Right lung (tissue), 5 donors: ENCODE data around the gene FHIT. TPM values are rescaled to one million over a fixed set of nuclear protein-coding genes. Genes with fewer than 3 reads are reported as not detected.

Source experiments
- DNase-seq, 2 donors: peaks; one replicate each; pipeline ENCODE4 v3.0.0-alpha.2; 2013
- polyA plus RNA-seq, 5 donors: library from polyadenylated mRNA; unstranded; fragments of 120-200 nt; gene quantifications; one replicate each; pipeline versions ENCODE4 v1.2.1 to v1.2.3, GENCODE V29; 2013; ENCODE audit warnings: inconsistent platforms in 1 of 5, low replicate concordance in 1 of 5; ENCODE audit not compliant: insufficient read length in 5 of 5, insufficient read depth in 1 of 5

Gene FHIT
- polyA plus RNA-seq, 5 donors = 9.1 to 17.8 (median 10.6) TPM

DNA sequence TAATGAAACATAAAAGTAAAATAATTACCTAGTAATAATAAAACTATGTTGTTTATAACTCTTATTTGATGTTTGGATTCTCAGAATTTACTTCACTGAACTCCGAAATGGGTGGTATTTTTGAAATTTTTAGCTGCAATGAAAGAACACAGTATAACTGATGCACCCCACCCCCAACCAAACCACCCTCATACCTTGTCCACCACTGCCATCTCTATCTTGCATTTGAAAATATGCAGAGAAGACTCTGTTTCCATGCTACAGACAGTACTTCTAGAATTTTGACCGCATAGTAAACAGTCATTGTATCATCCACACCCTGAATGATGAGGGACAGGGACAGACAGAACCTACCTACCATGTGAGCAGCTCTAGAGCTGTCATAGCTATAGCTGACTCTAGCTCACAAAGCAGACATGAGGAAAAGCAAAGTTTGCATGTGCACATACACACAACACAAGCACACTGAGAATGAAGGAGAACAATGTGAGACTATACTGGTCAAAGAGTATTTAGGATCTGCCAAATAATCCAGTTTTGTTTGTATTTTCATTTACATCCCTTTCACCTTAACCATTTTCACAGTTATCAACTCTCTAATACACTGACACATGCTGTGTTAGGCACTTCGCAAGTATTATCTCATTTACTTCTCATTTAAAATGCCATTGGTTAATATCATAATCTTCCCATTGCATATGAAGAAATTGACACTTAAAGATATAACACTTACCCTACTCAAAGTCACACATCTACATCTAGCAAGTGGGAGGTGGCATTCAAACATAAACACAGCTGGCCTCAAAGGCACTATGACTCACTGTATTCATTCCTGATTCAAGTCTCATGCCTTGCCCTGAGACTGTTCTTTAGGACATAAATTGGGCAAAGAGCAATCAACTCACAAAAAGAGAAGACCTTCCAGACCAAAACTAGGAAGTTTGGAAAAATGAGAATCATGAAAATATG lies 1186.8 kb downstream of the FHIT start:
- no peak for DNase-seq

DNA sequence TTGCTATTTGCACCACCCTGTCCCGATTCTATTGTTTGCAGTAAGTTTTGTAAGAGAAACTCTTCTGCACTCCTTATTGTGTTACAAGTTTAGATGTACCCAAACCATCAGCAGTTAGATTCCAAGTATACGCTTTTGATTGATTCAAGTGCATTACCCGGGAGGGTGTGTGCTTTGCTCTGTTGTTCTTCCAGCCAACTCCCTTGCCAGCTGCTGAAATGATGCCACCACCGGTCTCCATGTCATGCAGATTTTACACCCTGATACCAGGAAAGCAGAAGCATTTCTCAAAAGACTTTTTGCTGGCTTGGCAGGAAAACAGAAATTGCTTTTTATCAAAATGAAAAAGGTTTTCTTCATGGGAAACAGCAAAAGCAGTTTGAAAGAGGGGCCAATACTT lies 1194.8 kb downstream of the FHIT start:
- no peak for DNase-seq

DNA sequence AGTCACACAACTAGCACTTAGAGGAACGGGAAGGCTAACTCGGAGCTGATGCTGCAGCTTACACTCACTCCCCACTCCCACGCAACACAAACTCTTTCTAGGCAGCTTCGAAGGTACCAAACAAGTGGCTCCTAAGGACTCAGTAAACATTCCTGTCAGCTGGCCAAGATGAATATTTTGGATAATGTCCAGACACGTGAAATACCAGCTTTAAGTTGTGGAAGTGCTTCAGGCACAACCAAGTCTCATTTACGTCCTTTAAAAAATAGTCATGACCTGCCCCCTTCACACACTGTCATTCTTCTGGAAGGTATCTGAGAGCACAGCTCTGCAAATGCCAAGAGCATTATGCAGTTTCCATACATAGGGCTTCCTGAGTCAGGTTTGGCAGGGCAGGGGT lies 1195.5 kb downstream of the FHIT start:
- peak; percentile 23 to 41 for DNase-seq

DNA sequence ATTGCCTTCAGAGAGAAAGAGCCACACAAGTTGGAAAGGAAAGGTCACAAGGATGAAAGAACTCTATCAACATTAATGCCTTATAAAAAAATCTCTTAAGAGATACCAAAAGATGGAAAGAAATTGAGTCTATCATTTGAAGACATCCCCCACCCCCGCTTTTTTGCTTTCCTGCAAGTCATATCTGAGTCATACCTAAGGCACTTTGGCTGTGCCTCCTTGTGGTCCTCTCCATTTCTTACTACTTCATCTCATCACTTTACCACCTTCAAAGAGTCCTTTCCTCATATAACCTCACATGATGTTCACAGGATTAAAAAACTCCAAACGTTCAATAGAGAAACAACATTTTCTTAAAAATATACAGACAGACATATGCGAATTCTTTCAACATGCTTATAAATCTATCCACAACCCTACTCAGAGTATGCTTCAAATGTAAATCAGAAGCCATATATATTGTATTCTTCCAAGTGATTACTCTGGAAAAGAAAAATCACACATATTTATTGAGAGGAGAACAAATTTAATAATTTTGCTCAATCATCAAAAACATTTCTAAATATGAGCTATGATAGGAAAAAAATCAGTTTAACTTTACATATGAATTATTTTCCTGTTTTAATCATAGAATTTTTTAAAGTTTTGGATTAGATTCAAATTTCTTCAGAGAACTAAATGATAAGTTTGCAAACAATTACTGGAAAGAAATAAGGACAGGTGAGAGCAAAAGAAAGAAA lies 1197.6 kb downstream of the FHIT start:
- DNase-seq = no peak

DNA sequence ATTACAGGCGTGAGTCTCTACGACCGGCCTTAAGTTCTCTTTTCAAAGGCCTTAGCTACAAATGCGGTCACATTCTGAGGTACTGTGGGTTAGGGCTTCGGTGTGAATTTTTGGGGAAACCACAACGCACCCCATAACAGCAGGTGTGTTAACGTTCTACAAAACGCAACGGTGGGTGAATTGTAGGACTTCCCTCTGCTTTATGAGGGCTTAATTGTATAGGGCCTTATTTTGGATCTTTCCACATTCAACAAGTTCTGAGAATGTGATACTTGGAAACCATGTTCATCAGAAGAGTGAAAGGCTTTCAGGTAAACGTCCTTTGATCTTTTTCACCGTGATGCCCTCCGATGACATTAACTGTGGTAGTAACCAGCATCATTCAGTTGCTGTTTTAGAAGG lies 1202.8 kb downstream of the FHIT start:
- no peak for DNase-seq

DNA sequence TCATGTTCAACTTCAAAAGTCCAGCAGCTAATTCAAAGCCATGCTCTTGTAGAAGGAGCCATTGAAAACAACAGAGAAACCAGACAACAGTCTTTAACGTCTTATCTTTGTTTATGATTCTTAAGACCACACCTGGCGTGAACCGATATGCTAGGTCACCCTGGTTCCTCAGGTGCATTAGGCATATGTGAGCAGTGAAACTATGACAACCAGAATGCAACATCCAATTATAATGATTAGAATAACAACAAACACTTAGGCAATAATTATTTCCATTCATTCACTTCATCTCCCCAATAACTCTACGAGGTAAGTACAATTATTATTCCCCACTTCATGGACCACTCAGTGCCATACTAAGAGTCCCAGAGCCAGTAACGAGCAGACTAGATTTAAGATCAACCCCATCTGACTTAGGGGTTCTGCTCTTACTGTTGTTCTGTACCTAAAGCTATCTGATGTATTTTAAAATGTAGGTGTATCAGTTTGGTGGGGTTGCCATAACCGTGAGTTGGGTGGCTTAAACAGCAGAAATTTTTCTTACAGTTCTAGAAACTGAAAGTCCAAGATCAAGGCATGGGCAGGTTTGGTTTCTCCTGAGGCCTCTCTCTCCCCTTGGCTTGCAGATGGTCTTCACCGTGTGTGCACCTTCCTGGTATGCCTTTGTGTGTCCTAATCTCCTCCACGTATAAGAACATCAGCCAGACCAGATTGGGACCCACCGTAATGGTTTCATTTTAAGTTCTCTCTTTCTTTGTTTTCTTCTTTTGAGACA lies 1203.6 kb downstream of the FHIT start:
- DNase-seq = no peak

DNA sequence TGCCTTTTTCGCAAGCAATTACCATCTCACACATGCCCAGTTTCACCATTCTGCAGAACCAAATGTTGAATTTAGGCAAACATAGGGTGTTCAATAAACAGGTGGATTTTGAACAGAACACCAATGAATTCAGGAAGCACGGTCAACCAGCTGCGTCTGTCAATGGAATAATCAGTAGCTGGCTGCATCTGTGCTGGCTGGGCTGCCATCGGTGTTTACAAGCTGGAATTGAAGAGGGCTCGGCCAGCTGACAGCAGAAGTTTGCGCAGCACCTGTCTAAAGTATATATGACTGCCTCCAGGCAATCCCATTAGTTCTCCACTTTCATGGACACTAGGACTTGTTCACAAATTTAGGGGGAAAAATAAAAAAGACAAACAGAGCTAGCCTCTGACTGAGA lies 1205.0 kb downstream of the FHIT start:
- DNase-seq = no peak

DNA sequence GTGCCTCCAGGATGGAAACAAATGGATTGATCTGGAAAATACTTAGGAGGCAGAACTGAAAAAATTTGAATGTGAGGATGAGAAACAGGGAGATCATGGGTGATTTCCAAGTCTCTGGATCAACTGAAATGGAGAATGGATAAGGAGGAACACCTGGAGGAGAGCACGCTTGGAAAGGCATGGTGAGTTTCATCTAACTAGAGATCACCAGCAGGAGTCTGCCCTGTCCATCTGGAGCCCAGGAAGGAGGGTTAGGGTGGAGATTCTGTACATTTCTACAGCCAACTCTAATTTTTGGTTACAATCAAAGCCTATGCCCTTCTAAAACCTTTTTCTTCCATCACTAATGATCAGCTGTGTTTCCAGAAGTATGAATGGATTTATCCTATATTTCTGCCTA lies 1205.6 kb downstream of the FHIT start:
- no peak for DNase-seq

DNA sequence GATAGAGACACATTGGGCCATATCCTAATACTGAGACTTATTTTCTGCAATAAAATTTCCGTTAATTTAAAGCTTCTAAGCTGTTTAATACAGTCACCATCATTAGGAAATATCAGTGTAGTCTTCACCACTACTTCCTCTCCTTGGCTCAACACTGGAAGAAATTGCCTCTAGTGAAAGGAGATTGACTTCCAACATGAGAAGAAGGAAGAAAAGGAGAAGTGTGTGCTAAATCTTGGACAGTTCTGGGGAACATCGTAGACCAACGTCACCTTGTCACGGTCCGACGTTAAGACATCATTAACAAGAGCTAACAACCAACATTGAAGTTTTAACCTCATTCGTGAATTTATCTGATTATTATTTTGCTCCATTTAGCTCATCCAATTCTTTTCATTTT lies 1214.4 kb downstream of the FHIT start:
- no peak for DNase-seq

DNA sequence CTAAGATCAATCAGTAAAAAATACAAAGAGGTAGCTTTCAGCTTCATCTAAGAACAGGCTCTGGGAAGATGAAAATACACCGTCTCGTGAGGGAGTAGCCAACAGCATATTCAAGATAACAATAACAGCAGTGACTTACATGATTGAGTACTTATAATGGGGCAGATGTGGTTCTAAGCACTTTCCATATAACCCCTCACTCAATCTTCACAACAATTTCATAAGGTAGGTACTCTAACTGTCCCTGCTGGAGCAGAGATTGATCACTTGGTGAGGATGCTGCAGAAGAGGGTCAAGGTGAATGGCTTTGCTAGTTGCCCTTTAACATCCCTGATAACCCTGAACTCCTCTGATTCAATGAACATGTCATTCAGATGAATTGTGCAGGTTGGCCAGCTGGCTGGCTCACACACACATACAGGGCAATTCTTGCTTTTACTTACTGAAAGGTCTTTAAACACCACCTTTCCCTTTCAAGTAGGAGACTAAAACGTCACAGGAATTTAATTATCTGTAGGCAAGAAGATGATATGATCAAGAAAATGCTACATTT lies 1217.3 kb downstream of the FHIT start:
- DNase-seq = no peak

DNA sequence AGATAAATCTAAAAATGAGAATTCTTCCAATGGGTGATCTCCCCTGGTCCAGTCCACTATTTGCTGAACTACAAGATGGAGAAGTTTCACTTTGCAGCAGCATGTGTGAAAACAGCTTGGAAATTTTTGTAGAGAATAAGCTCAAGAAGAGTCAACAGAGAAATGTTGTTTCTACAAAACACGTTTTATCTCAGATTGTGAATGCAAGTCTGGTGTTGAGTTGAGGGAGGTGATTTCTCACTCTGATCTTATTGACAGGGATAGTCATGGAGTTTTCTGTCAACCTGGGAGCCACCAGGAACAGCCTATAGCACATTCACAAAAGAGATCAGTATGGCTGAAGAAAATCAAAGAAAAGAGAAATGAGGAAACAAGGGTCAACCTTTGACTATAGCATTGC lies 1220.3 kb downstream of the FHIT start:
- DNase-seq = no peak

DNA sequence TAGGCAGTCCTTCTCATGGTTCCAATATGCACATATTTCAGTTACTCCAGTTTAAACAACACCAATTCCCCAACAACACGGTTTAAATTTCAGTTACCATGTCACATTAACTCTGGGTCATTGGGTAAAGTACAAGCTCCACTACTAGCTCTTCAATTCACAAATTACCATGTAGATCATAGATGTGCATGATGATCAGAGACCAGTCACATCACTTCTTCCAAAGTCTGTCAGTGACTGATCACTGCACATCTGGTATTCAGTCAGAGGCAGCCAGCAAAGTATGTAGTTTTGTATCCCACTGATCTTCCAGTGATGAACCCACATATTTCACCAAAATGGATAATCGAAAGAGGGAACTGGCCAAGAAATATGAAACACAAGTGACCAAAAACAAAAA lies 1223.0 kb downstream of the FHIT start:
- DNase-seq = no peak

DNA sequence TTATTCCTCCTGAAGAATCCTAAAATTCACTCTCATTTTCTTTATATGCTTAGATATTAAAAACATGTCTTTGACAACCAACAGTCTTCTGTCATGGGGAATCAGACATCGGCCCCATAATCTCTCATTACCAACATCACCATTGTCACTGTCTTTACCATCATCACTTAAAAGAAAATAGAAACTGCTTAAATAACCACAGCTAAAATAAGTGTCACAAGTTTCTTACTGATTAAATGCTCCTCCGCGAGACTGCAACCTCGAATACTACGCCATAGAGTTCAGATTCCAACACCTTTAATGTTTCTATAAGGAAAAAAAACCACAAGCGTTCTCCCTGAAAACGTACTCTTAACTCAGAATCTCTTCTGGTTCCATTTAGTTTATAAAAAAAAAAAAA lies 1223.9 kb downstream of the FHIT start:
- DNase-seq = no peak

DNA sequence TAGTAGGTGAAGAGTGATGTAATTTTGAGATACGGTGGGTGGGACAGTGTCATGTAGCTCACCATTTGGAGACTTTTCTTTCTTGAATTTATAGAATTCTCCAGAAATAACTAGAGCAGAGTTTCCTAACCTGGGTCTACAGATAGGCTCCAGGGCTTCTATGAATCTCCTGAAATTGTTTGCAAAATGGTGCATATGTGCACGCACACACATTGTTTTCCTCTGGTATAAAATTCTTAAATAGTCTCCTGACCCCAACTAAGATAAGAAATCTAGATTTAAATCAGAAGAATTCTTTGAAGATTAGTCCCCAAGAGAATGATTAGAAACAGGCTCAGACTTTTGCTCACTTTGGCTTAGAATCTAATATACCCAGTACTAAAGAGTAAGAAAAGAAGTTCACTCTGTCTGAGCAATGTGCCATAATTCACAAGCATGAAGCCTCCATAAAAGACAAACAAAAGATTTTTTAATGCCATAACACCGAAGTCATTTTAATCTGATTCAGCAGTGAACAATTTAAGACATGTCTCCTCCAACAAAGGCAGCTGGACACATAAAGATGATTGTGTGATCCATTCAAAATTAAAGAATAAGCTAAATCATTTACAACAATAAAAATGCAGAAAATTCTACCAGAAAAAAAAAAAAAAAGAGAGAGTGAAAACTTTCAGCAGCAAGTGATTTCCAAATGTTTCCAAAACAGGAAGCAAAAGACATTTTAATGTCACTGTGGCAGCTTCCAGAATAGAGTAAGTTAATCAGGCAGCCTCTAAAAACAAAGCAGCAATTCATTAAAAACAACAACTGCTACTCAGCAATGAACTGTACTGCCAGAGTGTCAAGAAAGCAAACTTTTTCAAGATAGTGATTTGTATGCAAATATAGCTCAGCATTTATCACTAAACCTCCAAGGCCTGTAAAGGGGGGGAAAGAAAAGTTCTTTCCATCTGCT lies 1225.9 kb downstream of the FHIT start:
- no peak for DNase-seq

DNA sequence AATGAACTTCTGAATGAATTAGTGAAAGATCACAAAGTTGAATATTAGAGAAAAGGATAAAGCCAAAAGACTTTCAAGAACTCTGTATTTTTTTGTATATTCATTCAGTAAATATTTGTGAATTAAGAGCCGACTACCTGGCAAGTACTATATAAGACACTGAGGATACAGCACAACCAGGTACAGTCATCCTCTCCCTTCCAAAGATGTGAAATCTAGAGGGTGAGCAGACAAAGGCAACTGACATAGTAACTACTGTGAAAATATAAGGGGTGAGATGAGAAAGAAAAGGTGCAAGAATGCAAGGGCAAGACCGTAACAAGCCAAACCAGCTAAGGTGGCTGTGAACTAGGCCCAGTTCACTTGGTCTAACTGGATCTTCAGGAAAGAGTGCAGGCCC lies 1226.9 kb downstream of the FHIT start:
- DNase-seq = no peak

DNA sequence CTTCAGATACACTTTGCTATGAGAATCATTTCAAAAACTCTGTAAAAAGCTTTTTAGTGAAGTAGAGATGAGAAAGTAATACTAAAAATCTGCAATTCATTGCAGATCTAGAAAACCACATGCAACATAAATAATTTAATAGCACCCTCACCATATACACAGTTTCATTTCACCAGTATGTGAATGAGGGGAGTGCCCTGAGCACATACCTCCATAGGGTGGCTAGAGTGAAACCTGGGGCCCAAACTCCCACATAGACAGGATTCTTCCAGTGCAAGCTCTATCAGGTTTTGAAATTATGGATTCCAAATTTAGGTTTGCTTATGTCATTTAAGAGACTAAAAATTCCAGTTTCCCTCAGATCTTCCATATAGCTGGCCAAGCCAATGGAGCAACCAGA lies 1228.1 kb downstream of the FHIT start:
- no peak for DNase-seq

DNA sequence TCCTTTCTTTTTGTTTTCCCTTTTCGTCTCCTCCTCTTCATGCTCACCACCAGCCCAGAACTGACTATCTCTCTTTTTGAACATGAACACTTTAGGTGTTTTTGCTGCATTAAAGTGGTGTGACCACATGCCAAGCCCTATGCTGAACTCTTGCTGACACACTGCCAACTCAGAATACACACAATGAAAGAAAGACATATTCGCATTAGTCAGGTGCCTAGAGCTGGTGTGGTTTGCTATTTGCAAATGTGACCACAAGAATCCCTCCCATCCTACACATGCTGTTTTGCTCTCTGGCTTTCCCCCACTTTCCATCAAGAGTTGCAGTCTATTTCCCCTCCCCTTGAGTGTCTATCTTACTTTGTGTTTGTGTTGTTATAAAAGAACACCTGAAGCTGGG lies 1233.6 kb downstream of the FHIT start:
- DNase-seq = no peak

DNA sequence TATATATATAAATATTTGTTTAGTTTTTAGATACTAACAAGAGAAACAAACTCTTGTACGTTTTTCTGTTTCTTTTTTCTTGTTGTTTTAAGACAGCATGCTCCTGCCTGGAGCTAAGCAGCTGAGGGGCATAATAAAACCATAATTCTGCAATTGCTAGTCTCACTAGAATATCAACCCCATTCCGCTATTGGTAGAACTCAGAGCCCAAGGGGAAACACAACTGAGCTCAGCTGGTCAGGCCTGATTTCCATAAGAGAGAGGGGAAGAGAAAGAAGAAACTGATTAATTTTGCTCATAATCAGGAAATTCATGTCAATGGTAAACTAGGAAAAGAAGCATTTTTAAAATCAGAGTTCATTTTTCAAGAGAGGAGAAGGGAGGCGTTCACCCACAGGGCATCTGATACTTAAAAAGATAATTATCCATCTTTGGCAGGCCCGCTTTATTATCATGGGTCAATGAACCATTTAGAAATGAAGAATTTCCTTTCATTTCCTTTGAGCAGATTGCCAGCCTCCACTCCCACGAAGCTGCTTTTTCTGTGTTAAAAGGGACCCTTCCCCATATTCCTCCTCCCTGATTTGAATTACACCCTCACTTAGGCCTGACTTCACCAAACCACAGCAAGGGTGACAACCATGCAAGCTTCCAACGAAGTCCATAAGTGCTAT lies 1236.1 kb downstream of the FHIT start:
- DNase-seq = no peak

DNA sequence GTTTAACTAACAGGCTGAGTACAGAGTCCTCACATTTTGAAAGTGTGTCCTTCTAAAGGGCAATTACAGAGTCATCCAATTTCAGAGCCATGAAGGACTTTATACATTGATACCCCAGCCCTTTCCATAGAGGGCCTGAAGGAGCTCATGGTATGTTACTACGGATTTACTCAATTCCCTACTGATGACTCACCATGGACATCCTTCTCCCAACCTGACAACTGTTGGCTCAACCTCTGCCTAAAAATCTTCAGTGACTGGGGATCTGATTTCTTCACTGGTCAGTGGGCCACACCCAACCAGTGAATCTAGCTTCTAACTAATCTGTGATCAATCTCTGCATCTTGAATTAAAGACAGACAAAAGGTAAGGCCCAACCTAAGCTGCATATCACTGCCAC lies 1238.0 kb downstream of the FHIT start:
- DNase-seq = no peak

DNA sequence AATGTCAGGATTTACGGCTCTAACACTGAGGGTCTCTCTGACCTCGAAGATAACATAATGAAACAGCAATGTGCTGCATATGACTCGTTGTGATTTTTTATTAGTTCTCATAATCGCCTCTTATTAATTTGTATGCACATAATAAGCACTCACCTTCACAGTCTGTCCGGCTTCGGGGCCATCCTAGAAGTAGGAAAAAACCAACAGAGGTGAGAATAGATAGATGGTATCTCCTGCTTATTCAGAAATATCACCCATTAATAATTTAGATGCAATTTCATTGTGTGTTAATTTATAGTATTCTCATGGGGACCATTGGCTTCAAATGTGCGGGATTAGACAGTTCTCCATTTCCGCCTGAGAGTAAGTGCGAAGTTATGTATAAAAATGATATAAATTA lies 1240.0 kb downstream of the FHIT start:
- no peak for DNase-seq
